Measurements from ENCODE around the gene TTC1. TPM values are rescaled to one million over a fixed set of nuclear protein-coding genes. Genes with fewer than 3 reads are reported as not detected.

The TTC1 gene, protein sequence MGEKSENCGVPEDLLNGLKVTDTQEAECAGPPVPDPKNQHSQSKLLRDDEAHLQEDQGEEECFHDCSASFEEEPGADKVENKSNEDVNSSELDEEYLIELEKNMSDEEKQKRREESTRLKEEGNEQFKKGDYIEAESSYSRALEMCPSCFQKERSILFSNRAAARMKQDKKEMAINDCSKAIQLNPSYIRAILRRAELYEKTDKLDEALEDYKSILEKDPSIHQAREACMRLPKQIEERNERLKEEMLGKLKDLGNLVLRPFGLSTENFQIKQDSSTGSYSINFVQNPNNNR
- 13.2 and 19.2 TPM in 2 replicates for total RNA-seq (2011; cell fraction: chromatin; rRNA removed; ENCODE audit: low replicate concordance)
- 6.5 and 9.9 TPM in 2 replicates for total RNA-seq (2011; cell fraction: nucleolus; rRNA removed)
- 12.8 and 15.0 TPM in 2 replicates for total RNA-seq (2011; cell fraction: nucleoplasm; rRNA removed)
- total RNA-seq (2014; rRNA removed) (60.5 and 66.3 TPM in 2 replicates), total RNA-seq (2014; rRNA removed; fragmentation: Illumina TruSeq; extraction: Trizol) (83.0 and 97.2 TPM in 2 replicates), total RNA-seq (2015; rRNA removed; fragmentation: Illumina TruSeq; extraction: Trizol) (78.8 and 87.7 TPM in 2 replicates), total RNA-seq (2021) (52.6 and 55.0 TPM in 2 replicates), polyA plus RNA-seq (2011; rRNA removed) (35.3 and 51.9 TPM in 2 replicates), polyA plus RNA-seq (2014; fragmentation: Illumina TruSeq; extraction: Trizol) (109 and 130 TPM in 2 replicates), polyA plus RNA-seq (2014; fragmentation: Nextera tagmentation; extraction: Ambion mirVana) (100 to 1,000 TPM; 121 to 173 TPM), polyA plus RNA-seq (2014; rRNA removed) (83.3 and 98.4 TPM in 2 replicates), polyA minus RNA-seq (2011; rRNA and poly(A)+ RNA removed) (47.9 and 51.0 TPM in 2 replicates), Bru-seq, nascent RNA (percentile 79 among the genes with signal in this experiment), BruChase-seq, experiment 1, labeled RNA remaining after a 2-hour chase (percentile 84 among the genes with signal in this experiment), BruChase-seq, experiment 2, labeled RNA remaining after a 6-hour chase (percentile 81 among the genes with signal in this experiment)
- polyA plus RNA-seq (2011; cell fraction: cytosol; rRNA removed), result 27.0 and 34.0 TPM in 2 replicates
- 9.7 and 12.5 TPM in 2 replicates for polyA plus RNA-seq (2011; cell fraction: nucleus; rRNA removed)
- 66.6 and 72.0 TPM in 2 replicates for polyA plus RNA-seq (2012)
- polyA minus RNA-seq (2011; cell fraction: cytosol; rRNA and poly(A)+ RNA removed), result 15.5 and 16.9 TPM in 2 replicates
- 5.8 and 10.2 TPM in 2 replicates for polyA minus RNA-seq (2011; cell fraction: nucleus; rRNA and poly(A)+ RNA removed)
- long read RNA-seq, experiment 1, transcript TTC1-201 (8 exons, 1,467 nt), result major isoform, 126 of 169 reads
- long read RNA-seq, experiment 1, transcript TTC1-205 (8 exons, 1,432 nt), result minor isoform, 9 of 169 reads
- long read RNA-seq, experiment 1, partial matches to known transcripts, result 23 of 169 reads
- long read RNA-seq, experiment 1, other reads (novel, unspliced or antisense), result 11 of 169 reads
- long read RNA-seq, experiment 2, transcript TTC1-201 (8 exons, 1,467 nt), result major isoform, 43 of 80 reads
- long read RNA-seq, experiment 2, partial matches to known transcripts, result 20 of 80 reads
- long read RNA-seq, experiment 2, other reads (novel, unspliced or antisense), result 13 of 80 reads
- long read RNA-seq, experiment 3, transcript TTC1-201 (8 exons, 1,467 nt), result major isoform, 44 of 78 reads
- long read RNA-seq, experiment 3, partial matches to known transcripts, result 27 of 78 reads
- long read RNA-seq, experiment 3, other reads (novel, unspliced or antisense), result 4 of 78 reads

DNA sequence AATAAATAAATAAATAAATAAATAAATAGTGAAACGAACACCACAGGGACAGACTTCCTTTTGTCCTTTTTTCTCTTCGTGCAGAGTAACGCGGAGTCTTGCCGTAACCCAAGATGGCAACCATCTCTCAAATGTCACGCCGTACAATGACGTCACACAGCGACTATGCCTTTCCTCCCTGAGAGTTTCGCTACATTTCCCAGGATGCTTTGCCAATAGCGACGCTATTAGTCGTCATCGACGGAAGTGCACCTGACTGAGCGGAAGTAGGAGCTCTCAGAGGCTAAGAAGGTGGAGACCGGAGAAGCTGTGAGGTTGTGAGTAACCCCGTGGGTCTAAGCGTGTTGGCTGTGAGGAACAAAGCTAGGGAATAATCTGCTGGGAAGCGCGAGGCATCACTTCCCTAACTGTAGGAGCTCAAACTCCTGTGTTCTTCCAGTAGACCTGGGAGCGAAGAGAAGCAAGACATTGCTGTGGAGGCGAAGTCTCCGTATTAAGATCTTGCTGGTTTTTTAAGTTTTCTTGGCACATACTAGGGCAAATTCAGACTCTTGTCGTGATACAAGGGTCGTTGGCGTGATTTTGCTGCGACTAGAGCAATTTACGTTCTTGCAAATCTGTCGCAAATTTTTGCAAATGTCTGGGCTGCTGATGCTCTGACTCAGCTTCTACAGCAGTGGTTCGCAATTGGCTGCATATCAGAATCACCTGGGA lies at the start of gene TTC1:
TTC1 (plus strand) TSS at position 263 of the 714 bp plus-strand sequence. CDS start 1,390 bp downstream, outside the sequence.
- Histone ChIP-seq H3K4me3 (peak within 1 kb of the TSS; percentile 88), H3K36me3 (ENCODE audit: control insufficient read depth, insufficient read depth, low read length) (peaks cover 33% of the 10 kb centered on the region), H4K20me1 (replicated peaks; ENCODE audit: control insufficient read depth, insufficient read depth, low read length) (no peaks in the 10 kb centered on the region), H3K27ac (ENCODE audit: extremely low read depth, low read depth, low read length) (peak within 1 kb of the TSS; percentile 89), H3K9me1 (ENCODE audit: control insufficient read depth, insufficient read depth, low read length) (no peaks in the 10 kb centered on the region), H2AFZ (ENCODE audit: low read depth, low read length) (peak within 1 kb of the TSS; percentile 99), H3K4me2 (ENCODE audit: insufficient read depth, low read length) (peak within 1 kb of the TSS; percentile 100), H3K9me3 (replicated peaks; ENCODE audit: control insufficient read depth, insufficient read depth, low read depth, low read length) (no peaks in the 10 kb centered on the region), H3K4me1 (replicated peaks in 1 of 2; ENCODE audit: control insufficient read depth in 2 of 2, insufficient read depth in 2 of 2, low read length in 2 of 2) (peaks cover 3% of the 10 kb centered on the region in 2 experiments; a peak in 3 of 5 replicates), H3K27me3 (ENCODE audit: control insufficient read depth in 2 of 2, insufficient read depth in 2 of 2, low read length in 2 of 2) (no peaks in the 10 kb centered on the region), H3K9ac (ENCODE audit: insufficient read depth in 1 of 2, low read depth in 2 of 2, low read length in 2 of 2) (peak within 1 kb of the TSS; percentile 91 to 92), H3K79me2 (ENCODE audit: control insufficient read depth, insufficient read depth, low read length) (peaks cover 27% of the 10 kb centered on the region)
- in situ Hi-C loops (cut with MboI) (no loop called here), intact Hi-C loops (cut with micrococcal nuclease) (no loop called here)
- under 1% methylated on average over 31 of the region's 31 CpGs for WGBS (ENCODE audit: insufficient coverage, low coverage, missing lambda C conversion rate)
- ChIA-PET CTCF (ENCODE audit: low intra/inter-chr PET ratio) (no interaction called here), POLR2A (interaction anchor here (0.7 to 2.5 kb wide), 4 partner anchors 8 to 188 kb away, joined by 3 to 23 read pairs (median 4); no protein-coding TSS in a partner anchor)
- DNase-seq (ENCODE audit: extremely low read depth in 1 of 4, low spot score in 3 of 4), result peak; percentile 90 to 99 (median 90)
- BruUV-seq (replicated peaks), result TSS peak; percentile 73
- FAIRE-seq, result peak; percentile 100
- peak; percentile 97 for ATAC-seq
- TF ChIP-seq FUS (optimal IDR thresholded peaks at IDR 0.05; ENCODE audit: low read depth, low read length) (no peak), SP2 (IDR thresholded peaks at IDR 0.05; ENCODE audit: extremely low read depth, low read depth, low read length, poor library complexity, severe bottlenecking) (no peak), RBM34 (IDR thresholded peaks at IDR 0.05; ENCODE audit: borderline replicate concordance, insufficient read depth, low read length) (no peak), NFYB (IDR thresholded peaks at IDR 0.05; ENCODE audit: extremely low read depth, insufficient read length) (peak; percentile 5), DACH1 (IDR thresholded peaks at IDR 0.05; ENCODE audit: partially characterized antibody) (no peak), BDP1 (IDR thresholded peaks at IDR 0.05; ENCODE audit: insufficient read depth, insufficient read length) (no peak), HNRNPH1 (optimal IDR thresholded peaks at IDR 0.05; ENCODE audit: low read depth, low read length) (no peak), HDAC8 (tag; IDR thresholded peaks at IDR 0.05) (no peak), COPS2 (conservative IDR thresholded peaks at IDR 0.05) (no peak)
- TF ChIP-seq, protein P1, sequence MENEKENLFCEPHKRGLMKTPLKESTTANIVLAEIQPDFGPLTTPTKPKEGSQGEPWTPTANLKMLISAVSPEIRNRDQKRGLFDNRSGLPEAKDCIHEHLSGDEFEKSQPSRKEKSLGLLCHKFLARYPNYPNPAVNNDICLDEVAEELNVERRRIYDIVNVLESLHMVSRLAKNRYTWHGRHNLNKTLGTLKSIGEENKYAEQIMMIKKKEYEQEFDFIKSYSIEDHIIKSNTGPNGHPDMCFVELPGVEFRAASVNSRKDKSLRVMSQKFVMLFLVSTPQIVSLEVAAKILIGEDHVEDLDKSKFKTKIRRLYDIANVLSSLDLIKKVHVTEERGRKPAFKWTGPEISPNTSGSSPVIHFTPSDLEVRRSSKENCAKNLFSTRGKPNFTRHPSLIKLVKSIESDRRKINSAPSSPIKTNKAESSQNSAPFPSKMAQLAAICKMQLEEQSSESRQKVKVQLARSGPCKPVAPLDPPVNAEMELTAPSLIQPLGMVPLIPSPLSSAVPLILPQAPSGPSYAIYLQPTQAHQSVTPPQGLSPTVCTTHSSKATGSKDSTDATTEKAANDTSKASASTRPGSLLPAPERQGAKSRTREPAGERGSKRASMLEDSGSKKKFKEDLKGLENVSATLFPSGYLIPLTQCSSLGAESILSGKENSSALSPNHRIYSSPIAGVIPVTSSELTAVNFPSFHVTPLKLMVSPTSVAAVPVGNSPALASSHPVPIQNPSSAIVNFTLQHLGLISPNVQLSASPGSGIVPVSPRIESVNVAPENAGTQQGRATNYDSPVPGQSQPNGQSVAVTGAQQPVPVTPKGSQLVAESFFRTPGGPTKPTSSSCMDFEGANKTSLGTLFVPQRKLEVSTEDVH (IDR thresholded peaks at IDR 0.05; ENCODE audit: low read depth, partially characterized antibody), result peak; percentile 93
- TF ChIP-seq, protein P2, sequence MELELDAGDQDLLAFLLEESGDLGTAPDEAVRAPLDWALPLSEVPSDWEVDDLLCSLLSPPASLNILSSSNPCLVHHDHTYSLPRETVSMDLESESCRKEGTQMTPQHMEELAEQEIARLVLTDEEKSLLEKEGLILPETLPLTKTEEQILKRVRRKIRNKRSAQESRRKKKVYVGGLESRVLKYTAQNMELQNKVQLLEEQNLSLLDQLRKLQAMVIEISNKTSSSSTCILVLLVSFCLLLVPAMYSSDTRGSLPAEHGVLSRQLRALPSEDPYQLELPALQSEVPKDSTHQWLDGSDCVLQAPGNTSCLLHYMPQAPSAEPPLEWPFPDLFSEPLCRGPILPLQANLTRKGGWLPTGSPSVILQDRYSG (tag; conservative IDR thresholded peaks at IDR 0.05; ENCODE audit: low read depth), result no peak

Data from K562 (cell line).